ENCODE data around the gene SIGLECL1.
A peak's percentile ranks its signal among the peaks of the same experiment; 100 is the strongest.

SIGLECL1 gene

DNA sequence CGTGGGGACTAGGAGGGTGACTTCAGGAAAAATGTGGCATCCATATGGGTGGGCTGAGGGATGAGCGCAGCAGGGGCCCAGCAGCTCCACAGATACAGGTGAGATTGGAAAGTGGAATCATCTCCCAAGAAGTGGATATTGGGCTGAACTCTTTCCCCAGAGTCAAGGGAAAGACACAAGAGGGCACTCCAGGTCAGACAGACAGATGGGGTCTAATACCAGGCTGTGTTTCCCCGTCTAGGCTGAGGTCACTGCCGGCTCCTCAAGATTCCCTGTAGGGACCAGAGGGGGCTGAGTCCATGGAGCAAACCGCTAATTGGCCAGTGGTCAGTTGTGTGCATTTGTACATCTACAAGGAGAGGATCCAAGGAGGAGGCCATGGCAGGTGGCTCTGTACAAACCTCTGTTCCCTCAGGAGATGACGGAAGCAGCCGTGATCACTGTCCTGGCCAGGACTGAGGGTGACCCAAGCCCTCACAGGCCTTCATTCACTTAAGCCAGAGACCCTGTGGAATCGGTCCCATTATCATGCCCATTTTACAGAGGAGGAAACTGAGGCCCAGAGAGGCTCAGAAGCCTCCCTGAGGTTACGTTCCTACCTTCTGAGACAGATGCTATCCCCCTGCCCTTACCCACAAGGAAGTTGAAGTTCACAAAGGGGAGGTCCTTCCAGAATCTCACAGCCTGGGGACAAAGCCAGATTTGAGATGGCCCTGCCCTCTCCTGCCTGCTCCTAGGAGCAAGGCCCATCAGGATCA is 45.6 kb downstream of the SIGLECL1 start:
- DNase-seq, result peak in 3 of 4 experiments; percentile 24 to 27 (median 25)

- DNase-seq, result no peak
Measured at GRCh38 chr19:51297406-51297805, 46.5 kb downstream of the SIGLECL1 start.

DNA sequence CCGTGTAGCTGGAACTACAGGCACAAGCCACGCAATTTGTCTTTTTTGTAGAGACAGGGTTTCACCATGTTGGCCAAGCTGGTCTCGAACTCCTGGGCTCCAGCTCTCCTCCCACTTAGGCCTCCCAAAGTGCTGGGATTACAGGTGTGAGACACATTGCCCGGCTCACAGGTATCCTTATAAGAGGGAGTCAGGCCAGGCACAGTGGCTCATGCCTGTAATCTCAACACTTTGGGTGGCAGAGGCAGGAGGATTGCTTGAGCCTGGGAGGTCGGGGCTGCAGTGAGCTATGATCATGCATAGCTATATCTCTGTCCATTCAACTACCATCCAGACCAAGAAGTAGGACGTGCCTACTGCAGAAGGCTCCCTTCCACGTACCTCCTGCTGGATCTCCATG is 50.4 kb downstream of the SIGLECL1 start:
- no peak for DNase-seq

- no peak for DNase-seq
Measured at GRCh38 chr19:51305479-51305878, 54.6 kb downstream of the SIGLECL1 start.

- peak in 2 of 4 experiments; percentile 19 to 22 for DNase-seq
Measured at GRCh38 chr19:51311351-51312257, 60.7 kb downstream of the SIGLECL1 start, which contains the start of gene IGLON5. TSS of gene IGLON5 (plus strand) at chr19:51311644. CDS start at chr19:51311848, 204 bp downstream.

DNA sequence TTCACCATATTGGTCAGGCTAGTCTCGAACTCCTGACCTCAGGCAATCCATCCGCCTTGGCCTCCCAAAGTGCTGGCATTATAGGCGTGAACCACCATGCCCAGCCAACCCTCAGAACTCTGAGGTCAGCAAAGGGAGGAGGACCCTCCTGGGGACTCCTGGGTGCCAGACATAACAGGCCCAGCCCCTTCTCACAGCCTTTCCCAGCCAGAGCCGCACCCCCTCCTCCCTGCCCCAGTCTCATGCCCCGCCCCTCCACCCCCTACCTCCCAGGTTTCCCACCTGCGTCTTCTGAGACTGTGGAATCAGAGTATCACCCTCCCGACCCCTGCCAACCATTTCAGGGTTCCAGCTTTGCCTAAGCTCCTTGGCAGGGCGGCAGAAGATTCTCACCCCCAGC is 65.8 kb downstream of the SIGLECL1 start:
- DNase-seq, result no peak

DNA sequence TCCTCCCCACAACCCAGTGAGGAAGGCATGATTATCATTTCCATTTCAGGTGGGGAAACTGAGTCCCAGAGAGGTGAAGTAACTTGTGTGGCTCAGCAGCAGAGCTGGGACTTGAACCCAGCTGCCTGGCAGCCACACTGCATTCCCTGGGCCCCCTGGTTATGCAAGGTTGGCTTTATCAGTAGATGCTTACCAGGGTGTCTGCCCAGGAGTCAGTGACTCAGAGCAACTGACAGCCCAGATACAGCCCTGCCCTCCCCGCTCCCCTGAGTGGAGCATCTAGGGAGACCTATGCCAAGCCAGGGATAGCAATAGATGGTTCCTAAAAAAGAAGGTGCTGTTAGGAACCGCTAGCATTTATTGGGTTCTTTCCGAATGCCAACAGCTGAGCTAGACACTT is 66.5 kb downstream of the SIGLECL1 start:
- DNase-seq, result no peak

GRCh38 chr19:51317968-51318367 is 67.1 kb downstream of the SIGLECL1 start:
- no peak for DNase-seq

Measured in suppressor macrophage (primary cell).